Suprapubic skin (tissue), 4 donors: ENCODE measurements around the gene TMEM17. TPM values are rescaled to one million over a fixed set of nuclear protein-coding genes. Genes with fewer than 3 reads are reported as not detected.

ENCODE experiments used
- DNase-seq, 2 donors: peaks; one replicate each; pipeline ENCODE4 v3.0.0-alpha.2; 2019; ENCODE audit warnings: low spot score in 2 of 2
- H3K27ac ChIP-seq: fragments of 200-600 bp; sonication (generic); one replicate; pipeline ENCODE4 v1.5.1; 2019
- H3K27me3 ChIP-seq: fragments of 200-600 bp; sonication (generic); one replicate; pipeline ENCODE4 v1.5.1; 2019
- H3K36me3 ChIP-seq: fragments of 200-600 bp; sonication (generic); one replicate; pipeline ENCODE4 v1.5.1; 2019
- H3K4me1 ChIP-seq: fragments of 200-600 bp; sonication (generic); one replicate; pipeline ENCODE4 v1.5.1; 2019
- H3K4me3 ChIP-seq: fragments of 200-600 bp; sonication (generic); one replicate; pipeline ENCODE4 v1.5.1; 2019; ENCODE audit warnings: mild to moderate bottlenecking
- H3K9me3 ChIP-seq: fragments of 200-600 bp; sonication (generic); one replicate; pipeline ENCODE4 v1.5.1; 2019
- EP300 ChIP-seq: sonication (generic); formaldehyde crosslinking; IDR thresholded peaks from one replicate; pipeline ENCODE4 v1.6.1; 2017; ENCODE audit warnings: antibody characterized with exemption
- POLR2A ChIP-seq, 2 donors: fragments of 450-650 bp; IDR thresholded peaks; one replicate each; pipeline ENCODE4 v1.6.1; 2017; ENCODE audit warnings: antibody characterized with exemption in 2 of 2, mild to moderate bottlenecking in 2 of 2, moderate library complexity in 2 of 2
- POLR2AphosphoS5 ChIP-seq, 3 donors: sonication (generic); formaldehyde crosslinking; IDR thresholded peaks; one replicate each; pipeline ENCODE4 v1.6.1; 2017; ENCODE audit warnings: antibody characterized with exemption in 3 of 3
- WGBS: methylation state at CpG from one replicate; pipeline ENCODE4 v1.1.5; 2018; 5-methylcytosine and 5-hydroxymethylcytosine counted together
- total RNA-seq, 4 donors: library from RNA; depleted of rRNA; stranded (reverse); fragments of >200 nt; gene quantifications; one replicate each; pipeline ENCODE4 v1.1.0, GENCODE V29; 2016
- TF ChIP-seq, protein P1 (sequence below), 2 donors: fragments of 200-600 bp in 1 of 2; fragments of 450-650 bp in 1 of 2; sonication (generic) in 1 of 2; IDR thresholded peaks; one replicate each; pipeline ENCODE4 v1.5.1; 2016 to 2019; ENCODE audit warnings: antibody characterized with exemption in 2 of 2, mild to moderate bottlenecking in 1 of 2, moderate library complexity in 1 of 2

Gene TMEM17
- total RNA-seq, 4 donors from 2014 or later: 1.1 to 6.1 (median 2.0) TPM

DNA sequence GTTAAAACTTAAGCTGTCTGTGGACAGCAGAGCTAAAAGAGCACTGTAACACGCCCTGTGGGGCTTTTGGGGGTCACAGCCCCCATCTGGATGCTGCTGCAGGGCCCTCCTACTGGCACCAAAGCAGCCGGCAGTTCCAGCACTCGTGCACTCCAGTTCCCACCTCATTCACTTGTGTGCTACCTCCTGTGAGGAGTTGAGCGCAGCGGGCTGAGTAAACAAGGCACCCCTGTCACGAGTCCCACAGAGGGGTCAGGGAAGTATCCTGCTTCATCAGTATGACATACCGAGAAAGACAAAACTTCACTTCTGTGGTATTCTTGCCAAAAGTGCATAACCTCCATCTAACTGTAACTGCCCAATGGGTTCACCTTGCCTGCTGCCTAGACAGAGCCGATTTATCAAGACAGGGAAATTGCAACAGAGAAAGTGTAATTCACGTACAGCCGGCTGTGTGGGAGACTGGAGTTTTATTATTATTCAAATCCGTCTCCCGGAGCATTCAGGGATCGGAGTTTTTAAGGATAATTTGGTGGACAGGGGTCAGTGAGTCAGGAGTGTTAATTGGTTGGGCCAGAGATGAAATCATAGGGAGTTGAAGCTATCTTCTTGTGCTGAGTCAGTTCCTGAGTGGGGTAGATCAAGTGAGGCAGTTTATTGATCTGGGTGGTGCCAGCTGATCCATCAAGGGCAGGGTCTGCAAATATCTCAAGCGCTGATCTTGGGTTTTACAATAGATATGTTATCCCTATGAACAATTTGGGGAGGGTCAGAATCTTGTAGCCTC lies 41.6 kb downstream of the TMEM17 start:
- Histone ChIP-seq H3K9me3 (no peaks in the 10 kb centered on the region), H3K4me3 (no peak overlapping the region), H3K27me3 (no peaks in the 10 kb centered on the region), H3K4me1 (peaks cover 37% of the 10 kb centered on the region), H3K27ac (no peak overlapping the region), H3K36me3 (no peaks in the 10 kb centered on the region)
- no peak for DNase-seq
- TF ChIP-seq EP300 (no peak), POLR2A (IDR thresholded peaks at IDR 0.05) (no peak), POLR2AphosphoS5 (IDR thresholded peaks at IDR 0.05) (no peak)
- TF ChIP-seq, protein P1, sequence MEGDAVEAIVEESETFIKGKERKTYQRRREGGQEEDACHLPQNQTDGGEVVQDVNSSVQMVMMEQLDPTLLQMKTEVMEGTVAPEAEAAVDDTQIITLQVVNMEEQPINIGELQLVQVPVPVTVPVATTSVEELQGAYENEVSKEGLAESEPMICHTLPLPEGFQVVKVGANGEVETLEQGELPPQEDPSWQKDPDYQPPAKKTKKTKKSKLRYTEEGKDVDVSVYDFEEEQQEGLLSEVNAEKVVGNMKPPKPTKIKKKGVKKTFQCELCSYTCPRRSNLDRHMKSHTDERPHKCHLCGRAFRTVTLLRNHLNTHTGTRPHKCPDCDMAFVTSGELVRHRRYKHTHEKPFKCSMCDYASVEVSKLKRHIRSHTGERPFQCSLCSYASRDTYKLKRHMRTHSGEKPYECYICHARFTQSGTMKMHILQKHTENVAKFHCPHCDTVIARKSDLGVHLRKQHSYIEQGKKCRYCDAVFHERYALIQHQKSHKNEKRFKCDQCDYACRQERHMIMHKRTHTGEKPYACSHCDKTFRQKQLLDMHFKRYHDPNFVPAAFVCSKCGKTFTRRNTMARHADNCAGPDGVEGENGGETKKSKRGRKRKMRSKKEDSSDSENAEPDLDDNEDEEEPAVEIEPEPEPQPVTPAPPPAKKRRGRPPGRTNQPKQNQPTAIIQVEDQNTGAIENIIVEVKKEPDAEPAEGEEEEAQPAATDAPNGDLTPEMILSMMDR (IDR thresholded peaks at IDR 0.05): no peak
- 90% methylated on average over 10 of the region's 14 CpGs for WGBS

DNA sequence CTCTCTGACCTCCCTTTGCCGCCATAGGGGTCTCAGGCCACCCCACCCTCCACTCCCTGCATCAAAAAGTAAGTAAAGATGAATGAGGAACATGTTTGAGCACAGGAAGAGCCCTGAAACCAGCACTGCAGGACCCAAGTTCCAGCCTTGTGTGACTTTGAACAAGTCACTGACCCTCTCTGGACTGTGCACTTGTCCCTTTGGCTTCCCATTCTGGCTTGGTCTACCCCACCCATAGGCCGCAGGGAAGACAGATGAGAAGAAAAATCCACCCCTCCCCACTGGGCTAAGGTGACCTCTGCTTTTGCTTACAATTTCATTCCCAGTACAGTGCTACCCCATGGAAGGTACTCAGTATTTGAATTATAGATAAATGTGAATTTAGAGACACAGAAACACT lies 43.8 kb downstream of the TMEM17 start:
- WGBS: 100% methylated on average over 2 of the region's 2 CpGs

DNA sequence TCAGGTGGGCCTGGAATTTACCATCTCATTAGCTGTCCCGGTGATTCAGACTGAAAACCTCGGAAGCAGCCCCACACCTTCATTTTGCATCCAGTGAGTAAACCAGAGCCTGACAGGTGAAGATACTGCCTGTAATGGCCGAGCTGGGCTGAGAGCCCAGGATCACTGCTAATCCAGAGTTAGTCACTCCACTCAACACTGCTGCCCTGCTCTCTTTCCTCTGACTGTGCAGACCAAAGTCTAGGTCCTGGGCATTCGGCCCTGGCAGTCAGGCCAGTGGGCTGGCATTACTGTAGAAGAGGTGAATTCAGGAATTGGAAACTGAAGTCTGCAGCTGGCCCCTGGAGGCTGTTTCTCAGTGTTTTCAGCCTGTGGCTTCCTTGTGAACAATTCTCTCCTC lies 44.3 kb downstream of the TMEM17 start:
- no peak for DNase-seq
- Histone ChIP-seq H3K36me3 (no peaks in the 10 kb centered on the region), H3K27ac (no peak overlapping the region), H3K4me1 (peaks cover 26% of the 10 kb centered on the region), H3K4me3 (no peak overlapping the region), H3K27me3 (no peaks in the 10 kb centered on the region), H3K9me3 (no peaks in the 10 kb centered on the region)
- TF ChIP-seq POLR2A (IDR thresholded peaks at IDR 0.05): no peak
- TF ChIP-seq EP300: no peak
- 63% methylated on average over 4 of the region's 4 CpGs for WGBS

More for the DNA sequence above, 43.8 kb downstream of the TMEM17 start:
- peaks cover 26% of the 10 kb centered on the region for H3K4me1 ChIP-seq
- H3K27ac ChIP-seq: no peak overlapping the region
- DNase-seq: no peak
- no peak overlapping the region for H3K4me3 ChIP-seq
- no peaks in the 10 kb centered on the region for H3K36me3 ChIP-seq
- no peak for TF ChIP-seq POLR2AphosphoS5 (IDR thresholded peaks at IDR 0.05)
- no peak for TF ChIP-seq EP300
- H3K27me3 ChIP-seq: no peaks in the 10 kb centered on the region
- H3K9me3 ChIP-seq: no peaks in the 10 kb centered on the region

DNA sequence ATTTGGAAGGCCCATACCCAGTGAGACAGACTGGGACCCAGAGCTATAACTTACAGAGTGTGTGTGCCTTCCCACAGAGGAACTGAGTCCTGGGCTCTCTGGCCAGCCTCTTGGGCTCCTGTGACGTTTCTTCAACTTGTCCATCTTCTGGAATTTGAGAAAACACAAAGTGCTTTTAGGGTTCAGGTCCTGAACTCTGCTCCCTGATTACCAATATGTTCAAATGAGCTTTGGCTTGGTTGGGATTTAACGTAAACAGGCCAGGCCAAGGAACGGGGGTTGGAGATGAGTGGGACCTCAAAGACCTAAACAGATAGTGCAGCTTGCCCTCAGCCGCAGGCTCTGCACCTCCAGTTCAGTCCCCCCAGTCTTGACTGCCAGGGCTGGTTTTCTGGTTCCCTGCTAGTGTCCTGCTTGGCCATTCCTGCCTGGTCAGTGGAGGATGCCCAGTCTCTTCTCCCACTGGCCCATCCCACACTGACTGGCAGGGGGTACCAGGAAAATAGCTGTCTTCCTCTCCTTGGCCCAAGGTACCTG lies 44.9 kb downstream of the TMEM17 start:
- 89% methylated on average over 4 of the region's 4 CpGs for WGBS
- Histone ChIP-seq H3K36me3 (no peaks in the 10 kb centered on the region), H3K9me3 (no peaks in the 10 kb centered on the region), H3K4me3 (no peak overlapping the region), H3K4me1 (peaks cover 24% of the 10 kb centered on the region), H3K27ac (no peak overlapping the region), H3K27me3 (no peaks in the 10 kb centered on the region)
- DNase-seq: no peak
- TF ChIP-seq EP300 (no peak), POLR2A (IDR thresholded peaks at IDR 0.05) (no peak), POLR2AphosphoS5 (IDR thresholded peaks at IDR 0.05) (no peak)
- TF ChIP-seq, protein P1 (IDR thresholded peaks at IDR 0.05): no peak

DNA sequence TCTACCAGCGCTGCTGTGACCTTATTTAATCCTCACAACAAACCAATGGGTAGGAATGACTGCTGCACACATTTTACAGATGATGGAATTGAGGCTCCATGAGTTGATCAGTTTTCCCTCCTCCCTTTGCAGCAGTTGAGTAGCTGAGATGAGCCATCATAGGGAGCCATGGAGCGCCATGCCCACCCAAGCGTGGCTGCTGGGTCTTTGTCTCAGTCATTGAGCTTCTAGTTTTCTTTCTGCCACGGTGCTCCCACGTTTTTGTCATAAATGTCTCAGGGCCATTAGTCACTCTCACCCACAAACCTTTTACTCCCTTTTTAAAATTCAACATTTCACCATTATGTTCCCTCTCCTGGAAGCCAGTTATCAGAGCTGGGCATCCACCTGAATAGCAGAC lies 45.8 kb downstream of the TMEM17 start:
- H3K27me3 ChIP-seq: no peaks in the 10 kb centered on the region
- no peak overlapping the region for H3K27ac ChIP-seq
- DNase-seq: no peak
- no peak for TF ChIP-seq EP300
- TF ChIP-seq, protein P1 (IDR thresholded peaks at IDR 0.05): no peak
- no peak for TF ChIP-seq POLR2A (IDR thresholded peaks at IDR 0.05)
- no peak for TF ChIP-seq POLR2AphosphoS5 (IDR thresholded peaks at IDR 0.05)
- H3K4me1 ChIP-seq: peaks cover 20% of the 10 kb centered on the region
- no peak overlapping the region for H3K4me3 ChIP-seq
- H3K9me3 ChIP-seq: no peaks in the 10 kb centered on the region
- WGBS: 91% methylated on average over 5 of the region's 5 CpGs
- H3K36me3 ChIP-seq: no peaks in the 10 kb centered on the region

DNA sequence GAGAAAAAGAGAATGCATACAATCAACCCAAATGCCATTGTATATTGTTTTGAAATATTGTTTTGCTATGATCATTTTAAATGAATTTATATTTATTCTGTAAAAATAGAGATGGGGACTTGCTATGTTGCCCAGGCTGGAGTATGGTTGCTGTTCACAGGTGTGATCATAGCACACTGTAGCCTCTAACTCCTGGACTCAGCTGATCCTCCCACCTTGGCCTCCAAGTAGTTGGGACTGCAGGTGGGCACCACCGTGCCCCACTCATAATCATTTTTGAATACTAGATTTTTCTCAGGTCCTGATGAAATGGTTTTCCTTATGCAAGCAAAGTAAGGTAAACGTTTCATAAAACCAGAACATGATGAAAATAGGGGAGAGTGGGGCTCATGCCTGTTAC lies 46.3 kb downstream of the TMEM17 start:
- WGBS: 93% methylated on average over 2 of the region's 2 CpGs
- H3K4me3 ChIP-seq: no peak overlapping the region
- H3K27me3 ChIP-seq: no peaks in the 10 kb centered on the region
- no peaks in the 10 kb centered on the region for H3K9me3 ChIP-seq
- no peaks in the 10 kb centered on the region for H3K36me3 ChIP-seq
- H3K27ac ChIP-seq: no peak overlapping the region
- no peak for DNase-seq
- TF ChIP-seq POLR2A (IDR thresholded peaks at IDR 0.05) (no peak), EP300 (no peak), POLR2AphosphoS5 (IDR thresholded peaks at IDR 0.05) (no peak)
- TF ChIP-seq, protein P1 (IDR thresholded peaks at IDR 0.05): no peak
- peaks cover 20% of the 10 kb centered on the region for H3K4me1 ChIP-seq
